GM23338 (cell line): ENCODE data around the gene CX3CR1. TPM values are rescaled to one million over a fixed set of nuclear protein-coding genes. Genes with fewer than 3 reads are reported as not detected.

Experiments used
- ATAC-seq: fragments of 200-7000 bp; cut with Tn5 transposase; 3 replicates; pipeline ENCODE4 v1.9.1; 2020
- DNase-seq: peaks from one replicate; pipeline ENCODE4 v3.0.0-alpha.2; 2015; ENCODE audit warnings: low spot score
- H2AFZ ChIP-seq: fragments of 200-600 bp; sonication (generic); 2 replicates; pipeline ENCODE4 v1.8.0; 2016; ENCODE audit warnings: antibody characterized with exemption, mild to moderate bottlenecking, moderate library complexity
- H3F3A ChIP-seq: fragments of 200-600 bp; sonication (generic); replicated peaks from 2 replicates; pipeline ENCODE4 v1.8.0; 2017; ENCODE audit warnings: antibody characterized with exemption, mixed run types, low read depth
- H3K27ac ChIP-seq: fragments of 200-600 bp; sonication (generic); 2 replicates; pipeline ENCODE4 v1.6.1; 2016; ENCODE audit warnings: low read depth
- H3K27me3 ChIP-seq: fragments of 200-600 bp; sonication (generic); 2 replicates; pipeline ENCODE4 v1.8.0; 2016; ENCODE audit warnings: mild to moderate bottlenecking, mixed run types, moderate library complexity; ENCODE audit not compliant: insufficient read depth
- H3K36me3 ChIP-seq: fragments of 200-600 bp; sonication (generic); 2 replicates; pipeline ENCODE4 v1.8.0; 2016; ENCODE audit warnings: mild to moderate bottlenecking; ENCODE audit not compliant: insufficient read depth
- H3K4me1 ChIP-seq: fragments of 200-600 bp; sonication (generic); 2 replicates; pipeline ENCODE4 v1.8.0; 2016; ENCODE audit warnings: mild to moderate bottlenecking, moderate library complexity; ENCODE audit not compliant: insufficient read depth
- H3K4me2 ChIP-seq: fragments of 200-600 bp; sonication (generic); 2 replicates; pipeline ENCODE4 v1.7.1; 2017; ENCODE audit warnings: mixed run types
- H3K4me3 ChIP-seq: fragments of 200-600 bp; sonication (generic); 2 replicates; pipeline ENCODE4 v1.6.1; 2016; ENCODE audit warnings: mixed run types
- H3K79me2 ChIP-seq: fragments of 200-600 bp; sonication (generic); replicated peaks from 2 replicates; pipeline ENCODE4 v1.8.0; 2017; ENCODE audit warnings: mild to moderate bottlenecking; ENCODE audit not compliant: insufficient read depth
- H3K9me2 ChIP-seq: fragments of 200-600 bp; sonication (generic); 2 replicates; pipeline ENCODE4 v1.8.0; 2017; ENCODE audit not compliant: insufficient read depth
- H4K20me1 ChIP-seq: fragments of 200-600 bp; sonication (generic); replicated peaks from 2 replicates; pipeline ENCODE4 v1.8.0; 2017; ENCODE audit warnings: mild to moderate bottlenecking; ENCODE audit not compliant: insufficient read depth
- H3K27ac Mint-ChIP-seq: 2 replicates; pipeline ENCODE4 v1.8.0; 2020; ENCODE audit warnings: inconsistent platforms, mild to moderate bottlenecking, moderate library complexity, mixed read lengths
- H3K27me3 Mint-ChIP-seq: 3 replicates; pipeline ENCODE4 v1.8.0; 2022; ENCODE audit warnings: low read depth, mild to moderate bottlenecking, moderate library complexity, mixed read lengths, inconsistent platforms; ENCODE audit not compliant: insufficient read depth, poor library complexity
- H3K36me3 Mint-ChIP-seq: 3 replicates; pipeline ENCODE4 v1.8.0; 2021; ENCODE audit warnings: low read depth, mild to moderate bottlenecking, inconsistent platforms, moderate library complexity, mixed read lengths
- H3K4me1 Mint-ChIP-seq: 3 replicates; pipeline ENCODE4 v1.8.0; 2020; ENCODE audit warnings: mild to moderate bottlenecking, inconsistent platforms, mixed read lengths
- H3K4me3 Mint-ChIP-seq: 3 replicates; pipeline ENCODE4 v1.8.0; 2021; ENCODE audit warnings: moderate library complexity, mild to moderate bottlenecking, inconsistent platforms, mixed read lengths
- H3K9me3 Mint-ChIP-seq: 3 replicates; pipeline ENCODE4 v1.8.0; 2020; ENCODE audit warnings: moderate library complexity, mild to moderate bottlenecking, inconsistent platforms, mixed read lengths
- CREB1 ChIP-seq: fragments of 250-450 bp; sonication (Bioruptor Pico); IDR thresholded peaks from 2 replicates; pipeline ENCODE4 v1.5.0; 2020; ENCODE audit warnings: low read depth, mild to moderate bottlenecking, moderate library complexity
- EZH2 ChIP-seq: fragments of 200-600 bp; sonication (generic); IDR thresholded peaks from one replicate; pipeline ENCODE4 v1.8.0; 2017; ENCODE audit warnings: antibody characterized with exemption, mild to moderate bottlenecking, low read depth; ENCODE audit not compliant: unreplicated experiment
- EZH2phosphoT487 ChIP-seq: fragments of 200-600 bp; sonication (generic); IDR thresholded peaks from one replicate; pipeline ENCODE4 v1.8.1; 2018; ENCODE audit warnings: antibody characterized with exemption; ENCODE audit not compliant: unreplicated experiment
- STAT1 ChIP-seq: IDR thresholded peaks from one replicate; pipeline ENCODE4 v1.6.1; 2016; ENCODE audit warnings: antibody characterized with exemption; ENCODE audit not compliant: unreplicated experiment
- ZNF114 ChIP-seq: fragments of 250-450 bp; sonication (Bioruptor Pico); IDR thresholded peaks from 2 replicates; pipeline ENCODE4 v1.5.0; 2020; ENCODE audit warnings: mild to moderate bottlenecking, moderate library complexity
- polyA plus RNA-seq: library from polyadenylated mRNA; unstranded; fragments of >200 nt; fragmentation: Nextera tagmentation; extraction: Ambion mirVana; gene quantifications from 2 replicates; pipeline ENCODE4 v1.2.1, GENCODE V29; 2016
- total RNA-seq: library from RNA; depleted of rRNA; stranded (reverse); fragments of >200 nt; shearing (Covaris generic); gene quantifications from 2 replicates; pipeline ENCODE4 v1.2.3, GENCODE V29; 2014
- TF ChIP-seq, protein P1 (sequence below), 2 experiments: fragments of 200-600 bp in 1 of 2; sonication (generic) in 1 of 2; conservative IDR thresholded peaks; 2 replicates each; pipeline versions ENCODE4 v1.5.1 to v1.6.1; 2016 to 2017; ENCODE audit warnings: antibody characterized with exemption in 2 of 2, low read depth in 2 of 2, mild to moderate bottlenecking in 2 of 2, moderate library complexity in 1 of 2
- TF ChIP-seq, protein P2 (sequence below): IDR thresholded peaks from one replicate; pipeline ENCODE4 v1.6.1; 2018; ENCODE audit warnings: antibody characterized with exemption; ENCODE audit not compliant: unreplicated experiment

The CX3CR1 gene
- total and polyA plus RNA-seq, 2 experiments from 2014 or later, result 0.24 to 0.42 TPM

GRCh38 chr3:39292961-39293360 lies 13.1 kb upstream of the CX3CR1 start:
- H3K9me3 Mint-ChIP-seq, result peaks cover 2% of the 10 kb centered on the region; the same call in 1 of the 3 replicates
- H3K27me3 Mint-ChIP-seq, result peaks cover 5% of the 10 kb centered on the region
- peaks cover 4% of the 10 kb centered on the region for H3K4me1 Mint-ChIP-seq

GRCh38 chr3:39291903-39292329 lies 12.1 kb upstream of the CX3CR1 start:
- no peaks in the 10 kb centered on the region for H3K9me3 Mint-ChIP-seq
- H3K79me2 ChIP-seq, result no peaks in the 10 kb centered on the region
- H3K27me3 ChIP-seq, result no peaks in the 10 kb centered on the region
- H3K36me3 Mint-ChIP-seq, result no peaks in the 10 kb centered on the region
- no peaks in the 10 kb centered on the region for H3K36me3 ChIP-seq
- no peak overlapping the region for H3K27ac ChIP-seq
- no peaks in the 10 kb centered on the region for H4K20me1 ChIP-seq
- ATAC-seq, result peak; percentile 72
- H3K4me2 ChIP-seq, result no peak overlapping the region
- H3K27ac Mint-ChIP-seq, result no peak overlapping the region
- H3K4me1 Mint-ChIP-seq, result peaks cover 4% of the 10 kb centered on the region
- no peaks in the 10 kb centered on the region for H3F3A ChIP-seq
- peak; percentile 88 for DNase-seq
- H3K9me2 ChIP-seq, result no peaks in the 10 kb centered on the region
- TF ChIP-seq, protein P1, sequence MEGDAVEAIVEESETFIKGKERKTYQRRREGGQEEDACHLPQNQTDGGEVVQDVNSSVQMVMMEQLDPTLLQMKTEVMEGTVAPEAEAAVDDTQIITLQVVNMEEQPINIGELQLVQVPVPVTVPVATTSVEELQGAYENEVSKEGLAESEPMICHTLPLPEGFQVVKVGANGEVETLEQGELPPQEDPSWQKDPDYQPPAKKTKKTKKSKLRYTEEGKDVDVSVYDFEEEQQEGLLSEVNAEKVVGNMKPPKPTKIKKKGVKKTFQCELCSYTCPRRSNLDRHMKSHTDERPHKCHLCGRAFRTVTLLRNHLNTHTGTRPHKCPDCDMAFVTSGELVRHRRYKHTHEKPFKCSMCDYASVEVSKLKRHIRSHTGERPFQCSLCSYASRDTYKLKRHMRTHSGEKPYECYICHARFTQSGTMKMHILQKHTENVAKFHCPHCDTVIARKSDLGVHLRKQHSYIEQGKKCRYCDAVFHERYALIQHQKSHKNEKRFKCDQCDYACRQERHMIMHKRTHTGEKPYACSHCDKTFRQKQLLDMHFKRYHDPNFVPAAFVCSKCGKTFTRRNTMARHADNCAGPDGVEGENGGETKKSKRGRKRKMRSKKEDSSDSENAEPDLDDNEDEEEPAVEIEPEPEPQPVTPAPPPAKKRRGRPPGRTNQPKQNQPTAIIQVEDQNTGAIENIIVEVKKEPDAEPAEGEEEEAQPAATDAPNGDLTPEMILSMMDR (conservative IDR thresholded peaks at IDR 0.05; ENCODE audit: low read depth in 2 of 2), result peak; percentile 93 to 94
- no peak for TF ChIP-seq STAT1
- peaks cover 5% of the 10 kb centered on the region for H3K27me3 Mint-ChIP-seq
- H3K4me3 ChIP-seq, result no peak overlapping the region
- H2AFZ ChIP-seq, result peak overlapping the region; percentile 73
- no peaks in the 10 kb centered on the region for H3K4me1 ChIP-seq
- no peak overlapping the region for H3K4me3 Mint-ChIP-seq

More at GRCh38 chr3:39292961-39293360, 13.1 kb upstream of the CX3CR1 start:
- H3K9me2 ChIP-seq, result no peaks in the 10 kb centered on the region
- H3K79me2 ChIP-seq, result no peaks in the 10 kb centered on the region
- no peak overlapping the region for H3K27ac ChIP-seq
- H3F3A ChIP-seq, result no peaks in the 10 kb centered on the region
- no peaks in the 10 kb centered on the region for H4K20me1 ChIP-seq
- no peak overlapping the region for H2AFZ ChIP-seq
- no peaks in the 10 kb centered on the region for H3K36me3 ChIP-seq
- ATAC-seq (no peak), DNase-seq (no peak)
- no peak overlapping the region for H3K4me3 ChIP-seq
- no peak overlapping the region for H3K4me2 ChIP-seq
- H3K27me3 ChIP-seq, result no peaks in the 10 kb centered on the region
- H3K36me3 Mint-ChIP-seq, result no peaks in the 10 kb centered on the region; the same call in 2 of the 3 replicates
- no peaks in the 10 kb centered on the region for H3K4me1 ChIP-seq
- no peak overlapping the region for H3K27ac Mint-ChIP-seq
- TF ChIP-seq CREB1 (CRISPR knock-in tag) (no peak), ZNF114 (CRISPR knock-in tag) (no peak), EZH2 (no peak), EZH2phosphoT487 (no peak)
- TF ChIP-seq, protein P1 (conservative IDR thresholded peaks at IDR 0.05; ENCODE audit: low read depth in 2 of 2), result no peak
- TF ChIP-seq, protein P2, sequence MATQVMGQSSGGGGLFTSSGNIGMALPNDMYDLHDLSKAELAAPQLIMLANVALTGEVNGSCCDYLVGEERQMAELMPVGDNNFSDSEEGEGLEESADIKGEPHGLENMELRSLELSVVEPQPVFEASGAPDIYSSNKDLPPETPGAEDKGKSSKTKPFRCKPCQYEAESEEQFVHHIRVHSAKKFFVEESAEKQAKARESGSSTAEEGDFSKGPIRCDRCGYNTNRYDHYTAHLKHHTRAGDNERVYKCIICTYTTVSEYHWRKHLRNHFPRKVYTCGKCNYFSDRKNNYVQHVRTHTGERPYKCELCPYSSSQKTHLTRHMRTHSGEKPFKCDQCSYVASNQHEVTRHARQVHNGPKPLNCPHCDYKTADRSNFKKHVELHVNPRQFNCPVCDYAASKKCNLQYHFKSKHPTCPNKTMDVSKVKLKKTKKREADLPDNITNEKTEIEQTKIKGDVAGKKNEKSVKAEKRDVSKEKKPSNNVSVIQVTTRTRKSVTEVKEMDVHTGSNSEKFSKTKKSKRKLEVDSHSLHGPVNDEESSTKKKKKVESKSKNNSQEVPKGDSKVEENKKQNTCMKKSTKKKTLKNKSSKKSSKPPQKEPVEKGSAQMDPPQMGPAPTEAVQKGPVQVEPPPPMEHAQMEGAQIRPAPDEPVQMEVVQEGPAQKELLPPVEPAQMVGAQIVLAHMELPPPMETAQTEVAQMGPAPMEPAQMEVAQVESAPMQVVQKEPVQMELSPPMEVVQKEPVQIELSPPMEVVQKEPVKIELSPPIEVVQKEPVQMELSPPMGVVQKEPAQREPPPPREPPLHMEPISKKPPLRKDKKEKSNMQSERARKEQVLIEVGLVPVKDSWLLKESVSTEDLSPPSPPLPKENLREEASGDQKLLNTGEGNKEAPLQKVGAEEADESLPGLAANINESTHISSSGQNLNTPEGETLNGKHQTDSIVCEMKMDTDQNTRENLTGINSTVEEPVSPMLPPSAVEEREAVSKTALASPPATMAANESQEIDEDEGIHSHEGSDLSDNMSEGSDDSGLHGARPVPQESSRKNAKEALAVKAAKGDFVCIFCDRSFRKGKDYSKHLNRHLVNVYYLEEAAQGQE, result no peak
- H3K4me3 Mint-ChIP-seq, result no peak overlapping the region
